ENCODE data around the gene DUSP8. TPM values are rescaled to one million over a fixed set of nuclear protein-coding genes. Genes with fewer than 3 reads are reported as not detected.

The DUSP8 gene
- total and polyA plus RNA-seq, 9 of the 15 experiments (the other 6 are each of a cell fraction or from before 2014, with no cell fraction given) = 0.14 to 2.0 (median 0.86) TPM; not detected in 2

DNA sequence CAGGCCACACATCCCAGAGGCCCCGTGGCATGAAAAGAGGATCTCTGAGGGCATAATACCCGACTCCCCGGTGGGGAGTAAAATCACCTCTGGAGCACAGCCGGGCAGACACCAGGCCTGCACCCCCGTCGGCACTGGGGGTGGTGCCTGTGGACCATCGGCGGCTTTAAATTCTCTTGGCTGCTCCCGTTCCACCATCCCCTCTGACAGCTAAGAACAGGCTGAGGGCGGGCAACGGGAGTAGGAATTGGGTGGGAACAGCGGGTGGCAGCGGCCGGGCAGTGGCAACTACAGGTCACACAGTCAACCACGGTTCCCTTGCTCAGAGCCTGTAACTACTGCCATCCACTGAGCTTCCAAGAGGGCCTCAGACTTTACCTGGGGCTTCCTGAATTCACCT is 45.3 kb downstream of the DUSP8 start:
- BruUV-seq (replicated peaks) = no TSS peak

More for the DNA sequence above, 45.3 kb downstream of the DUSP8 start:
- ChIA-PET POLR2A (interaction anchor here (1.1 kb wide), 1 partner anchor 10 kb away, joined by 4 read pairs; no protein-coding TSS in a partner anchor), CTCF (ENCODE audit: low intra/inter-chr PET ratio) (no interaction called here)
- WGBS (ENCODE audit: insufficient coverage, low coverage, missing lambda C conversion rate) = 73% methylated on average over 14 of the region's 15 CpGs
- Histone ChIP-seq H3K36me3 (ENCODE audit: control insufficient read depth, insufficient read depth, low read length) (no peaks in the 10 kb centered on the region), H3K9me3 (replicated peaks; ENCODE audit: control insufficient read depth, insufficient read depth, low read depth, low read length) (no peaks in the 10 kb centered on the region), H3K4me1 (replicated peaks in 1 of 2; ENCODE audit: control insufficient read depth in 2 of 2, insufficient read depth in 2 of 2, low read length in 2 of 2) (peaks cover 1 to 33% of the 10 kb centered on the region in 2 experiments; a peak in 3 of 5 replicates), H2AFZ (ENCODE audit: low read depth, low read length) (no peak overlapping the region), H3K4me3 (no peak overlapping the region), H3K79me2 (ENCODE audit: control insufficient read depth, insufficient read depth, low read length) (peaks cover 19% of the 10 kb centered on the region; the same call in 2 of the 3 replicates), H3K4me2 (ENCODE audit: insufficient read depth, low read length) (no peak overlapping the region), H3K9me1 (ENCODE audit: control insufficient read depth, insufficient read depth, low read length) (peaks cover 2% of the 10 kb centered on the region), H4K20me1 (replicated peaks; ENCODE audit: control insufficient read depth, insufficient read depth, low read length) (peaks cover 30% of the 10 kb centered on the region), H3K27me3 (ENCODE audit: control insufficient read depth in 2 of 2, insufficient read depth in 2 of 2, low read length in 2 of 2) (no peaks in the 10 kb centered on the region), H3K9ac (ENCODE audit: insufficient read depth in 1 of 2, low read depth in 2 of 2, low read length in 2 of 2) (peak overlapping the region in 1 of 2 experiments; percentile 20; a peak in 1 of 4 replicates), H3K27ac (ENCODE audit: extremely low read depth, low read depth, low read length) (no peak overlapping the region)
- FAIRE-seq = no peak
- TF ChIP-seq, protein P1, sequence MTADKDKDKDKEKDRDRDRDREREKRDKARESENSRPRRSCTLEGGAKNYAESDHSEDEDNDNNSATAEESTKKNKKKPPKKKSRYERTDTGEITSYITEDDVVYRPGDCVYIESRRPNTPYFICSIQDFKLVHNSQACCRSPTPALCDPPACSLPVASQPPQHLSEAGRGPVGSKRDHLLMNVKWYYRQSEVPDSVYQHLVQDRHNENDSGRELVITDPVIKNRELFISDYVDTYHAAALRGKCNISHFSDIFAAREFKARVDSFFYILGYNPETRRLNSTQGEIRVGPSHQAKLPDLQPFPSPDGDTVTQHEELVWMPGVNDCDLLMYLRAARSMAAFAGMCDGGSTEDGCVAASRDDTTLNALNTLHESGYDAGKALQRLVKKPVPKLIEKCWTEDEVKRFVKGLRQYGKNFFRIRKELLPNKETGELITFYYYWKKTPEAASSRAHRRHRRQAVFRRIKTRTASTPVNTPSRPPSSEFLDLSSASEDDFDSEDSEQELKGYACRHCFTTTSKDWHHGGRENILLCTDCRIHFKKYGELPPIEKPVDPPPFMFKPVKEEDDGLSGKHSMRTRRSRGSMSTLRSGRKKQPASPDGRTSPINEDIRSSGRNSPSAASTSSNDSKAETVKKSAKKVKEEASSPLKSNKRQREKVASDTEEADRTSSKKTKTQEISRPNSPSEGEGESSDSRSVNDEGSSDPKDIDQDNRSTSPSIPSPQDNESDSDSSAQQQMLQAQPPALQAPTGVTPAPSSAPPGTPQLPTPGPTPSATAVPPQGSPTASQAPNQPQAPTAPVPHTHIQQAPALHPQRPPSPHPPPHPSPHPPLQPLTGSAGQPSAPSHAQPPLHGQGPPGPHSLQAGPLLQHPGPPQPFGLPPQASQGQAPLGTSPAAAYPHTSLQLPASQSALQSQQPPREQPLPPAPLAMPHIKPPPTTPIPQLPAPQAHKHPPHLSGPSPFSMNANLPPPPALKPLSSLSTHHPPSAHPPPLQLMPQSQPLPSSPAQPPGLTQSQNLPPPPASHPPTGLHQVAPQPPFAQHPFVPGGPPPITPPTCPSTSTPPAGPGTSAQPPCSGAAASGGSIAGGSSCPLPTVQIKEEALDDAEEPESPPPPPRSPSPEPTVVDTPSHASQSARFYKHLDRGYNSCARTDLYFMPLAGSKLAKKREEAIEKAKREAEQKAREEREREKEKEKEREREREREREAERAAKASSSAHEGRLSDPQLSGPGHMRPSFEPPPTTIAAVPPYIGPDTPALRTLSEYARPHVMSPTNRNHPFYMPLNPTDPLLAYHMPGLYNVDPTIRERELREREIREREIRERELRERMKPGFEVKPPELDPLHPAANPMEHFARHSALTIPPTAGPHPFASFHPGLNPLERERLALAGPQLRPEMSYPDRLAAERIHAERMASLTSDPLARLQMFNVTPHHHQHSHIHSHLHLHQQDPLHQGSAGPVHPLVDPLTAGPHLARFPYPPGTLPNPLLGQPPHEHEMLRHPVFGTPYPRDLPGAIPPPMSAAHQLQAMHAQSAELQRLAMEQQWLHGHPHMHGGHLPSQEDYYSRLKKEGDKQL (CRISPR knock-in tag; IDR thresholded peaks at IDR 0.05; ENCODE audit: borderline replicate concordance) = no peak
- TF ChIP-seq, protein P2, sequence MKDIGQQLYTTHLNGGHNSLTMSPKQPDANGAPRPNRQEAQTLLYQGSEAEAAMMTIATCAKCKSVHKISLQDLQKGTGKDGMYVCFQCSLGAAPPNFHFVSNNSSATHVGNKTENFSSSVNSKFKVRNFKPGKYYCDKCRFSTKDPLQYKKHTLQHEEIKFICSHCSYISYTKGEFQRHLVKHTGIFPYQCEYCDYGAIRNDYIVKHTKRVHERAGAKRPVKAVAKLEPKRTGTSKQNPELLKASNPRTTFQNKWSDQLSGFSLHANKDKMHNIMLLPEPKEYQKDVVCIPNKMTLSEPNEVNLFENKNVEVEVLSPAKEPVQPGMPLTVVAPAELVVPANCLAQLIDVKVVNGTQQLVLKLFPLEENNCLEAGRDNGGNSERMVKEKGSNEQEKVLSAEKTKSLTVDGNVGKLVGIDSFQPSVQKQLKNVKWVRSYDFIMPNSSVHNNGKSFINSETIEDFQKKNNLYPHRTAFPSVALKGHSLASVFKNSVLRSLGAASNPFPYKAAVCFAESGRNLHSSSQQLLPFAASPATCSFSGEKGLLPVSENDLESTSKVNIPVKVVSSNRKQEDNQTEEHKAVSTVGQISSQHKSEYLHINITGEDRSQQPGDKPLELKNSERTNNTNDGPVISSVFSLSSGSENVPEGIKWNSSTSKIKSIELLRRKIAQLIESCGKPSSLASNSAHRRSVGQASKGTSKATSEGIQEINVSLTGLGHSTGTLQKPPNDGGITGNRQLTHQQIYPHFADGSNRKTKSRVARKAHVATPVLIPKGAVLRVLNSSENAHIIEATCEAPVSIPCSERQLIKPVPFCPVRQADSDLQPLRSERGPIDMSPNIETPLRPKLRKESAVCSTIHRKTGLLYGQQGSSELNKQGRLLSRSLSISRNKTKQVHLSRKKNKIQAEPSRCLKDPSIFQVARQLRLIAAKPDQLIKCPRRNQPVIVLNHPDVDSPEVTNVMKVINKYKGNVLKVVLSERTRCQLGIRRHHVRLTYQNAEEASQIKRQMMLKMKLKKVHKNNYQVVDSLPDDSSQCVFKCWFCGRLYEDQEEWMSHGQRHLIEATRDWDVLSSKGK (CRISPR knock-in tag; IDR thresholded peaks at IDR 0.05) = no peak
- TF ChIP-seq, protein P3, sequence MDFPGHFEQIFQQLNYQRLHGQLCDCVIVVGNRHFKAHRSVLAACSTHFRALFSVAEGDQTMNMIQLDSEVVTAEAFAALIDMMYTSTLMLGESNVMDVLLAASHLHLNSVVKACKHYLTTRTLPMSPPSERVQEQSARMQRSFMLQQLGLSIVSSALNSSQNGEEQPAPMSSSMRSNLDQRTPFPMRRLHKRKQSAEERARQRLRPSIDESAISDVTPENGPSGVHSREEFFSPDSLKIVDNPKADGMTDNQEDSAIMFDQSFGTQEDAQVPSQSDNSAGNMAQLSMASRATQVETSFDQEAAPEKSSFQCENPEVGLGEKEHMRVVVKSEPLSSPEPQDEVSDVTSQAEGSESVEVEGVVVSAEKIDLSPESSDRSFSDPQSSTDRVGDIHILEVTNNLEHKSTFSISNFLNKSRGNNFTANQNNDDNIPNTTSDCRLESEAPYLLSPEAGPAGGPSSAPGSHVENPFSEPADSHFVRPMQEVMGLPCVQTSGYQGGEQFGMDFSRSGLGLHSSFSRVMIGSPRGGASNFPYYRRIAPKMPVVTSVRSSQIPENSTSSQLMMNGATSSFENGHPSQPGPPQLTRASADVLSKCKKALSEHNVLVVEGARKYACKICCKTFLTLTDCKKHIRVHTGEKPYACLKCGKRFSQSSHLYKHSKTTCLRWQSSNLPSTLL (IDR thresholded peaks at IDR 0.05) = no peak
- TF ChIP-seq MAFF (IDR thresholded peaks at IDR 0.05; ENCODE audit: low read length) (no peak), ZNF75A (CRISPR knock-in tag; IDR thresholded peaks at IDR 0.05) (no peak), KLF13 (tag; IDR thresholded peaks at IDR 0.05; ENCODE audit: borderline replicate concordance, low read depth) (no peak), HIVEP1 (CRISPR knock-in tag; IDR thresholded peaks at IDR 0.05) (no peak)
- TF ChIP-seq, protein P4, sequence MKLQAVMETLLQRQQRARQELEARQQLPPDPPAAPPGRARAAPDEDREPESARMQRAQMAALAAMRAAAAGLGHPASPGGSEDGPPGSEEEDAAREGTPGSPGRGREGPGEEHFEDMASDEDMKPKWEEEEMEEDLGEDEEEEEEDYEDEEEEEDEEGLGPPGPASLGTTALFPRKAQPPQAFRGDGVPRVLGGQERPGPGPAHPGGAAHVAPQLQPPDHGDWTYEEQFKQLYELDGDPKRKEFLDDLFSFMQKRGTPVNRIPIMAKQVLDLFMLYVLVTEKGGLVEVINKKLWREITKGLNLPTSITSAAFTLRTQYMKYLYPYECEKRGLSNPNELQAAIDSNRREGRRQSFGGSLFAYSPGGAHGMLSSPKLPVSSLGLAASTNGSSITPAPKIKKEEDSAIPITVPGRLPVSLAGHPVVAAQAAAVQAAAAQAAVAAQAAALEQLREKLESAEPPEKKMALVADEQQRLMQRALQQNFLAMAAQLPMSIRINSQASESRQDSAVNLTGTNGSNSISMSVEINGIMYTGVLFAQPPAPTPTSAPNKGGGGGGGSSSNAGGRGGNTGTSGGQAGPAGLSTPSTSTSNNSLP (IDR thresholded peaks at IDR 0.05; ENCODE audit: borderline replicate concordance, low read depth, low read length) = no peak
- no peak for ATAC-seq
- intact Hi-C loops (cut with micrococcal nuclease) = no loop called here
- in situ Hi-C loops (cut with MboI) = no loop called here
- DNase-seq (ENCODE audit: extremely low read depth in 1 of 4, low spot score in 3 of 4) = no peak
